NCI-H345 treated with DMSO at 0.1 percent for 48 hours (cell line): ENCODE results near the gene GTPBP3.
A peak's percentile ranks its signal among the peaks of the same experiment; 100 is the strongest.
"Not testable (repeated sequence)": the region's sequence is repeated elsewhere in the genome, so short reads cannot be mapped to it uniquely, and the experiment has no call there.

Source experiments
- DNase-seq: peaks from one replicate; lab custom pipeline; 2025; ENCODE audit not compliant: unreplicated experiment; lab: John Stamatoyannopoulos, UW

GTPBP3 gene

GRCh38 chr19:17336872-17337674 lies at the start of gene GTPBP3:
Gene GTPBP3 (plus strand): TSS chr19:17337553. CDS start chr19:17337612, 59 bp downstream.
- DNase-seq: peak; percentile 89

GRCh38 chr19:17289489-17289888 lies 47.9 kb upstream of the GTPBP3 start:
- DNase-seq: no peak

GRCh38 chr19:17292301-17293074 lies 44.9 kb upstream of the GTPBP3 start:
- DNase-seq: no peak

GRCh38 chr19:17293605-17294004 lies 43.7 kb upstream of the GTPBP3 start:
- DNase-seq: no peak

- DNase-seq: no peak
Observed at GRCh38 chr19:17294051-17294891, 43.1 kb upstream of the GTPBP3 start.

- not testable (repeated sequence) for DNase-seq
Observed at GRCh38 chr19:17295551-17295950, 41.8 kb upstream of the GTPBP3 start.

GRCh38 chr19:17296273-17296672 lies 41.1 kb upstream of the GTPBP3 start:
- no peak for DNase-seq

GRCh38 chr19:17296976-17297375 lies 40.4 kb upstream of the GTPBP3 start:
- no peak for DNase-seq

- DNase-seq: no peak
Observed at GRCh38 chr19:17300992-17301619, 36.2 kb upstream of the GTPBP3 start.

GRCh38 chr19:17302391-17303166 lies 34.8 kb upstream of the GTPBP3 start:
- DNase-seq: no peak

GRCh38 chr19:17303167-17303939 lies 34.0 kb upstream of the GTPBP3 start, which contains the start of gene ABHD8:
Gene ABHD8 (minus strand): TSS chr19:17303425. CDS start chr19:17301616, 1,809 bp downstream.
- peak; percentile 83 for DNase-seq

- no peak for DNase-seq
Observed at GRCh38 chr19:17303940-17304267, 33.4 kb upstream of the GTPBP3 start.

- DNase-seq: no peak
Observed at GRCh38 chr19:17304386-17305215, 32.8 kb upstream of the GTPBP3 start.

- no peak for DNase-seq
Observed at GRCh38 chr19:17305216-17305516, 32.2 kb upstream of the GTPBP3 start.

- DNase-seq: peak; percentile 96
Observed at GRCh38 chr19:17305517-17306284, 31.7 kb upstream of the GTPBP3 start, which contains the start of gene MRPL34. Gene MRPL34 (plus strand): TSS chr19:17305872. CDS start chr19:17305893, 21 bp downstream.

GRCh38 chr19:17306285-17306714 lies 31.1 kb upstream of the GTPBP3 start:
- no peak for DNase-seq

- no peak for DNase-seq
Observed at GRCh38 chr19:17307876-17308377, 29.4 kb upstream of the GTPBP3 start.
